HCT116 (cell line): ENCODE measurements around the gene PM20D2. TPM values are rescaled to one million over a fixed set of nuclear protein-coding genes. Genes with fewer than 3 reads are reported as not detected.

Source experiments
- ATAC-seq: fragments of 200-7000 bp; cut with Tn5 transposase; 2 replicates; pipeline ENCODE4 v1.9.1; 2020; ENCODE audit warnings: mild to moderate bottlenecking, moderate library complexity
- BruUV-seq: library from RNA; stranded (reverse); fragments of 400-500 nt; replicated peaks from 2 replicates; lab custom pipeline; 2021; lab: Mats Ljungman, UMichigan
- CTCF ChIA-PET: fragments of 300-600 bp; sonication (Branson Sonifier 250); formaldehyde crosslinking; loops from one replicate; lab custom pipeline; 2021; ENCODE audit warnings: antibody characterized with exemption; lab: Charles Lee
- POLR2A ChIA-PET: fragments of 300-600, 350-600 bp; sonication (Branson Sonifier 250); formaldehyde crosslinking; loops from one replicate; lab custom pipeline; 2021; ENCODE audit warnings: antibody characterized with exemption; lab: Charles Lee
- RAD21 ChIA-PET, 2 experiments: fragments of 300-600 bp; sonication (Branson Sonifier 250); formaldehyde crosslinking; loops; one replicate each; lab custom pipeline; 2023; ENCODE audit warnings: low total read pairs in 2 of 2; ENCODE audit not compliant: uncharacterized antibody in 2 of 2, unreplicated experiment in 2 of 2, low non-redundant PET in 1 of 2; lab: Charles Lee
- DNase-seq: peaks from one replicate; pipeline ENCODE4 v3.0.0-alpha.2; 2010; ENCODE audit warnings: low read depth, low spot score
- H2AFZ ChIP-seq: fragments of 200-600 bp; shearing (Covaris generic), sonication (generic); 2 replicates; pipeline ENCODE4 v1.6.1; 2017; ENCODE audit warnings: low read depth, mixed run types, mixed read lengths, antibody characterized with exemption, low read length; ENCODE audit not compliant: poor library complexity, severe bottlenecking
- H3K27ac ChIP-seq: 2 replicates; pipeline ENCODE4 v1.5.1; 2012; ENCODE audit warnings: low read depth, low read length
- H3K27me3 ChIP-seq: fragments of 200-600 bp; sonication (generic); 2 replicates; pipeline ENCODE4 v1.6.1; 2016; ENCODE audit warnings: mixed run types, low read length, mixed read lengths; ENCODE audit not compliant: insufficient read depth
- H3K36me3 ChIP-seq, 2 experiments: fragments of 200-500 bp in 1 of 2; fragments of 200-600 bp in 1 of 2; sonication (Bioruptor generic) in 1 of 2; sonication (generic) in 1 of 2; 2 replicates each; pipeline versions ENCODE4 v1.5.1 to v1.6.1; 2014 to 2016; ENCODE audit warnings: low read length in 2 of 2, inconsistent platforms in 1 of 2, mixed read lengths in 1 of 2, mixed run types in 1 of 2; ENCODE audit not compliant: insufficient read depth in 2 of 2, control insufficient read depth in 1 of 2
- H3K4me1 ChIP-seq, 2 experiments: fragments of 200-600 bp in 1 of 2; sonication (generic) in 1 of 2; 2 replicates each; pipeline versions ENCODE4 v1.5.1 to v1.6.1; 2012 to 2017; ENCODE audit warnings: low read length in 2 of 2, inconsistent platforms in 1 of 2, mild to moderate bottlenecking in 1 of 2, mixed read lengths in 1 of 2, mixed run types in 1 of 2, moderate library complexity in 1 of 2; ENCODE audit not compliant: insufficient read depth in 2 of 2, control insufficient read depth in 1 of 2
- H3K4me2 ChIP-seq: fragments of 200-600 bp; sonication (generic); 2 replicates; pipeline ENCODE4 v1.6.1; 2017; ENCODE audit warnings: mixed run types, low read length, mixed read lengths
- H3K4me3 ChIP-seq, 2 experiments: fragments of 200-600 bp in 1 of 2; sonication (generic) in 1 of 2; replicated peaks in 1 of 2; 2 replicates each; pipeline ENCODE4 v1.5.1; 2011 to 2016; ENCODE audit warnings: low read length in 2 of 2, control low read depth in 1 of 2, low read depth in 1 of 2, mild to moderate bottlenecking in 1 of 2, mixed read lengths in 1 of 2, mixed run types in 1 of 2
- H3K79me2 ChIP-seq: fragments of 200-600 bp; sonication (generic); 2 replicates; pipeline ENCODE4 v1.6.1; 2017; ENCODE audit warnings: mild to moderate bottlenecking, mixed run types, low read length, moderate library complexity, mixed read lengths; ENCODE audit not compliant: insufficient read depth
- H3K9ac ChIP-seq: fragments of 200-600 bp; sonication (generic); 2 replicates; pipeline ENCODE4 v1.6.1; 2016; ENCODE audit warnings: low read length, mixed read lengths
- H3K9me2 ChIP-seq: fragments of 200-600 bp; sonication (generic), shearing (Covaris generic); 2 replicates; pipeline ENCODE4 v1.6.1; 2017; ENCODE audit warnings: mixed run types, mild to moderate bottlenecking, moderate library complexity; ENCODE audit not compliant: insufficient read depth
- H3K9me3 ChIP-seq, 2 experiments: fragments of 200-500 bp in 1 of 2; fragments of 200-600 bp in 1 of 2; sonication (Bioruptor generic) in 1 of 2; sonication (generic) in 1 of 2; 2 replicates each; pipeline ENCODE4 v1.6.1; 2014 to 2017; ENCODE audit warnings: low read length in 2 of 2, mixed read lengths in 2 of 2, inconsistent platforms in 1 of 2, low read depth in 1 of 2, mild to moderate bottlenecking in 1 of 2, mixed run types in 1 of 2, moderate library complexity in 1 of 2; ENCODE audit not compliant: control insufficient read depth in 1 of 2, insufficient read depth in 1 of 2
- H4K20me1 ChIP-seq: fragments of 200-600 bp; sonication (generic), shearing (Covaris generic); 2 replicates; pipeline ENCODE4 v1.6.1; 2017; ENCODE audit warnings: mixed run types, mild to moderate bottlenecking, moderate library complexity; ENCODE audit not compliant: insufficient read depth
- CBX3 ChIP-seq: IDR thresholded peaks from 2 replicates; pipeline ENCODE4 v1.6.1; 2012; ENCODE audit warnings: low read depth
- CEBPB ChIP-seq: IDR thresholded peaks from 2 replicates; pipeline ENCODE4 v1.6.1; 2012; ENCODE audit warnings: low read depth
- ELF1 ChIP-seq: IDR thresholded peaks from 2 replicates; pipeline ENCODE4 v1.6.1; 2012; ENCODE audit warnings: low read depth, borderline replicate concordance
- EZH2 ChIP-seq: fragments of 200-600 bp; sonication (generic); IDR thresholded peaks from 2 replicates; pipeline ENCODE4 v1.6.1; 2017; ENCODE audit warnings: antibody characterized with exemption, mixed run types
- FOSL1 ChIP-seq: IDR thresholded peaks from 2 replicates; pipeline ENCODE4 v1.6.1; 2012; ENCODE audit warnings: low read depth
- POLR2AphosphoS5 ChIP-seq: IDR thresholded peaks from 2 replicates; pipeline ENCODE4 v1.6.1; 2011; ENCODE audit warnings: mild to moderate bottlenecking, low read depth, low read length, moderate library complexity
- SIN3A ChIP-seq: IDR thresholded peaks from 2 replicates; pipeline ENCODE4 v1.6.1; 2012; ENCODE audit warnings: low read depth
- SRF ChIP-seq: IDR thresholded peaks from 2 replicates; pipeline ENCODE4 v1.6.1; 2012; ENCODE audit warnings: low read depth
- TCF7L2 ChIP-seq: IDR thresholded peaks from 2 replicates; pipeline ENCODE4 v1.7.0; 2011; ENCODE audit warnings: borderline replicate concordance, inconsistent platforms; ENCODE audit not compliant: insufficient read depth, insufficient read length; ENCODE audit errors: extremely low read depth
- ZFX ChIP-seq: fragments of 450-650 bp; IDR thresholded peaks from 2 replicates; pipeline ENCODE4 v1.6.1; 2017
- intact Hi-C: fragments of 100-400 bp; cut with micrococcal nuclease; formaldehyde crosslinking; loops from 2 replicates; pipeline ENCODE4 v1.10.0; 2022
- total RNA-seq: library from RNA; stranded (reverse); gene quantifications from one replicate; pipeline ENCODE4 v1.2.1, GENCODE V29; 2021; ENCODE audit not compliant: unreplicated experiment
- TF ChIP-seq, protein P1 (sequence below), 3 experiments: fragments of 200-600 bp in 1 of 3; sonication (generic) in 1 of 3; IDR thresholded peaks in 2 of 3; conservative IDR thresholded peaks in 1 of 3; 2 replicates each; pipeline ENCODE4 v1.5.1; 2012 to 2017; ENCODE audit warnings: low read depth in 2 of 3, low read length in 2 of 3, antibody characterized with exemption in 1 of 3, borderline replicate concordance in 1 of 3, control low read depth in 1 of 3, mild to moderate bottlenecking in 1 of 3, mixed read lengths in 1 of 3, mixed run types in 1 of 3, moderate library complexity in 1 of 3; ENCODE audit not compliant: insufficient read depth in 1 of 3
- TF ChIP-seq, protein P2 (sequence below): IDR thresholded peaks from 2 replicates; pipeline ENCODE4 v1.6.1; 2012
- TF ChIP-seq, protein P3 (sequence below): IDR thresholded peaks from 2 replicates; pipeline ENCODE4 v1.6.1; 2012; ENCODE audit warnings: low read depth
- TF ChIP-seq, protein P4 (sequence below): IDR thresholded peaks from 2 replicates; pipeline ENCODE4 v1.6.1; 2011; ENCODE audit warnings: mild to moderate bottlenecking, low read length, moderate library complexity; ENCODE audit not compliant: insufficient replicate concordance; ENCODE audit errors: extremely low read depth

The PM20D2 gene
- total RNA-seq, 1 experiment from 2014 or later = 29.2 TPM

DNA sequence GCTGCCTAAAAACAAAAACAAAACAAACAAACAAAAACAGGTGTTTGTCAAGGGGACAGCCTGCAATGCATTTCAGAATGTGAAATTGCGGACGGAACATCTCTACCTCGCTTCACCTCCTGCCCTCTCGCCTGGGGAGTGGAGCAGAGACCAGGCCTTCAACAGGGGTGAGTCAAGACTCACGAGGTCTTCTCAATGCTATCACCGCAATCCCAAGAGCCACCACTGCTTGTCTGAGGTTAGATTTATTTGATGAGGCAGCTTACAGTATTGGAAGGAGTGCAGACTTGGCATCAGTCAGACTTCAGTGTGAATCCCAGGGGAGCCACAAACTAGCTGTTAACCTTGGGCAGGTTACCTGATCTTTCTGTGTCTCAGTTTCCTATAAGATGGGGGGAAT is 63.6 kb downstream of the PM20D2 start:
- Histone ChIP-seq H3K4me1 (no peaks in the 10 kb centered on the region), H3K27ac (no peak overlapping the region), H4K20me1 (no peaks in the 10 kb centered on the region), H3K9me3 (no peaks in the 10 kb centered on the region), H3K4me3 (no peak overlapping the region), H2AFZ (no peak overlapping the region), H3K9me2 (no peaks in the 10 kb centered on the region), H3K9ac (no peak overlapping the region), H3K27me3 (no peaks in the 10 kb centered on the region), H3K79me2 (no peaks in the 10 kb centered on the region), H3K4me2 (no peak overlapping the region), H3K36me3 (no peaks in the 10 kb centered on the region)
- intact Hi-C loops = no loop called here
- DNase-seq (no peak), ATAC-seq (peak; percentile 55)
- CTCF ChIA-PET = no interaction called here
- TF ChIP-seq, protein P1, sequence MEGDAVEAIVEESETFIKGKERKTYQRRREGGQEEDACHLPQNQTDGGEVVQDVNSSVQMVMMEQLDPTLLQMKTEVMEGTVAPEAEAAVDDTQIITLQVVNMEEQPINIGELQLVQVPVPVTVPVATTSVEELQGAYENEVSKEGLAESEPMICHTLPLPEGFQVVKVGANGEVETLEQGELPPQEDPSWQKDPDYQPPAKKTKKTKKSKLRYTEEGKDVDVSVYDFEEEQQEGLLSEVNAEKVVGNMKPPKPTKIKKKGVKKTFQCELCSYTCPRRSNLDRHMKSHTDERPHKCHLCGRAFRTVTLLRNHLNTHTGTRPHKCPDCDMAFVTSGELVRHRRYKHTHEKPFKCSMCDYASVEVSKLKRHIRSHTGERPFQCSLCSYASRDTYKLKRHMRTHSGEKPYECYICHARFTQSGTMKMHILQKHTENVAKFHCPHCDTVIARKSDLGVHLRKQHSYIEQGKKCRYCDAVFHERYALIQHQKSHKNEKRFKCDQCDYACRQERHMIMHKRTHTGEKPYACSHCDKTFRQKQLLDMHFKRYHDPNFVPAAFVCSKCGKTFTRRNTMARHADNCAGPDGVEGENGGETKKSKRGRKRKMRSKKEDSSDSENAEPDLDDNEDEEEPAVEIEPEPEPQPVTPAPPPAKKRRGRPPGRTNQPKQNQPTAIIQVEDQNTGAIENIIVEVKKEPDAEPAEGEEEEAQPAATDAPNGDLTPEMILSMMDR (IDR thresholded peaks at IDR 0.05 in 2 of 3, conservative IDR thresholded peaks at IDR 0.05 in 1 of 3; ENCODE audit: borderline replicate concordance in 1 of 3, insufficient read depth in 1 of 3, low read depth in 2 of 3, low read length in 2 of 3) = no peak
- TF ChIP-seq, protein P2, sequence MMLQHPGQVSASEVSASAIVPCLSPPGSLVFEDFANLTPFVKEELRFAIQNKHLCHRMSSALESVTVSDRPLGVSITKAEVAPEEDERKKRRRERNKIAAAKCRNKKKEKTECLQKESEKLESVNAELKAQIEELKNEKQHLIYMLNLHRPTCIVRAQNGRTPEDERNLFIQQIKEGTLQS = no peak
- TF ChIP-seq POLR2AphosphoS5 (no peak), SRF (no peak), CBX3 (no peak), ELF1 (no peak), FOSL1 (no peak), EZH2 (no peak), CEBPB (no peak), SIN3A (no peak), ZFX (no peak), TCF7L2 (no peak)
- TF ChIP-seq, protein P3, sequence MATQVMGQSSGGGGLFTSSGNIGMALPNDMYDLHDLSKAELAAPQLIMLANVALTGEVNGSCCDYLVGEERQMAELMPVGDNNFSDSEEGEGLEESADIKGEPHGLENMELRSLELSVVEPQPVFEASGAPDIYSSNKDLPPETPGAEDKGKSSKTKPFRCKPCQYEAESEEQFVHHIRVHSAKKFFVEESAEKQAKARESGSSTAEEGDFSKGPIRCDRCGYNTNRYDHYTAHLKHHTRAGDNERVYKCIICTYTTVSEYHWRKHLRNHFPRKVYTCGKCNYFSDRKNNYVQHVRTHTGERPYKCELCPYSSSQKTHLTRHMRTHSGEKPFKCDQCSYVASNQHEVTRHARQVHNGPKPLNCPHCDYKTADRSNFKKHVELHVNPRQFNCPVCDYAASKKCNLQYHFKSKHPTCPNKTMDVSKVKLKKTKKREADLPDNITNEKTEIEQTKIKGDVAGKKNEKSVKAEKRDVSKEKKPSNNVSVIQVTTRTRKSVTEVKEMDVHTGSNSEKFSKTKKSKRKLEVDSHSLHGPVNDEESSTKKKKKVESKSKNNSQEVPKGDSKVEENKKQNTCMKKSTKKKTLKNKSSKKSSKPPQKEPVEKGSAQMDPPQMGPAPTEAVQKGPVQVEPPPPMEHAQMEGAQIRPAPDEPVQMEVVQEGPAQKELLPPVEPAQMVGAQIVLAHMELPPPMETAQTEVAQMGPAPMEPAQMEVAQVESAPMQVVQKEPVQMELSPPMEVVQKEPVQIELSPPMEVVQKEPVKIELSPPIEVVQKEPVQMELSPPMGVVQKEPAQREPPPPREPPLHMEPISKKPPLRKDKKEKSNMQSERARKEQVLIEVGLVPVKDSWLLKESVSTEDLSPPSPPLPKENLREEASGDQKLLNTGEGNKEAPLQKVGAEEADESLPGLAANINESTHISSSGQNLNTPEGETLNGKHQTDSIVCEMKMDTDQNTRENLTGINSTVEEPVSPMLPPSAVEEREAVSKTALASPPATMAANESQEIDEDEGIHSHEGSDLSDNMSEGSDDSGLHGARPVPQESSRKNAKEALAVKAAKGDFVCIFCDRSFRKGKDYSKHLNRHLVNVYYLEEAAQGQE = no peak
- TF ChIP-seq, protein P4, sequence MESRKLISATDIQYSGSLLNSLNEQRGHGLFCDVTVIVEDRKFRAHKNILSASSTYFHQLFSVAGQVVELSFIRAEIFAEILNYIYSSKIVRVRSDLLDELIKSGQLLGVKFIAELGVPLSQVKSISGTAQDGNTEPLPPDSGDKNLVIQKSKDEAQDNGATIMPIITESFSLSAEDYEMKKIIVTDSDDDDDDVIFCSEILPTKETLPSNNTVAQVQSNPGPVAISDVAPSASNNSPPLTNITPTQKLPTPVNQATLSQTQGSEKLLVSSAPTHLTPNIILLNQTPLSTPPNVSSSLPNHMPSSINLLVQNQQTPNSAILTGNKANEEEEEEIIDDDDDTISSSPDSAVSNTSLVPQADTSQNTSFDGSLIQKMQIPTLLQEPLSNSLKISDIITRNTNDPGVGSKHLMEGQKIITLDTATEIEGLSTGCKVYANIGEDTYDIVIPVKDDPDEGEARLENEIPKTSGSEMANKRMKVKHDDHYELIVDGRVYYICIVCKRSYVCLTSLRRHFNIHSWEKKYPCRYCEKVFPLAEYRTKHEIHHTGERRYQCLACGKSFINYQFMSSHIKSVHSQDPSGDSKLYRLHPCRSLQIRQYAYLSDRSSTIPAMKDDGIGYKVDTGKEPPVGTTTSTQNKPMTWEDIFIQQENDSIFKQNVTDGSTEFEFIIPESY = no peak
- POLR2A ChIA-PET = no interaction called here
- no TSS peak for BruUV-seq
- RAD21 ChIA-PET = no interaction called here
